AG04450 (cell line): ENCODE data around the gene GNAS-AS1. TPM values are rescaled to one million over a fixed set of nuclear protein-coding genes. Genes with fewer than 3 reads are reported as not detected.

Experiments
- CTCF ChIA-PET: fragments of 300-600, 350-600 bp; formaldehyde crosslinking; extraction: SDS; loops from one replicate; lab custom pipeline; 2022; ENCODE audit warnings: antibody characterized with exemption, inconsistent platforms; lab: Charles Lee
- POLR2A ChIA-PET: fragments of 350-600 bp; formaldehyde crosslinking; extraction: SDS; loops from one replicate; lab custom pipeline; 2021; ENCODE audit warnings: antibody characterized with exemption, inconsistent platforms; lab: Yijun Ruan, JAX
- DNase-seq: peaks from one replicate; pipeline ENCODE4 v3.0.0-alpha.2; 2011; ENCODE audit warnings: low read depth, low spot score
- H3K27ac ChIP-seq: one replicate; pipeline ENCODE4 v1.5.1; 2012; ENCODE audit warnings: low read depth, low read length, control low read depth
- H3K27me3 ChIP-seq: one replicate; pipeline ENCODE4 v1.6.0; 2012; ENCODE audit warnings: low read length; ENCODE audit not compliant: control insufficient read depth, insufficient read depth
- H3K4me3 ChIP-seq: 2 replicates; pipeline ENCODE4 v1.5.1; 2011; ENCODE audit warnings: mild to moderate bottlenecking, low read depth, low read length, control low read depth
- H3K9me3 ChIP-seq: 2 replicates; pipeline ENCODE4 v1.5.1; 2012; ENCODE audit warnings: low read length; ENCODE audit not compliant: control insufficient read depth, insufficient read depth
- CTCF ChIP-seq: IDR thresholded peaks from 2 replicates; pipeline ENCODE4 v1.5.1; 2011; ENCODE audit warnings: low read depth, low read length, control low read depth, inconsistent platforms
- polyA plus RNA-seq: library from polyadenylated mRNA; depleted of rRNA; stranded (reverse); fragments of >200 nt; gene quantifications from 2 replicates; pipeline ENCODE4 v1.2.3, GENCODE V29; 2011

The GNAS-AS1 gene
- polyA plus RNA-seq, 1 experiment, result 0.52 TPM

GRCh38 chr20:58797371-58798338 lies 53.0 kb downstream of the GNAS-AS1 start:
- POLR2A ChIA-PET, result interaction anchor here (0.7 kb wide), 1 partner anchor 16 kb away, joined by 3 read pairs; no protein-coding TSS in a partner anchor
- TF ChIP-seq CTCF, result no peak
- Histone ChIP-seq H3K4me3 (no peak overlapping the region), H3K9me3 (no peaks in the 10 kb centered on the region), H3K27me3 (peaks cover 24% of the 10 kb centered on the region), H3K27ac (no peak overlapping the region)
- DNase-seq, result no peak
- CTCF ChIA-PET, result interaction anchor here (0.7 kb wide), 1 partner anchor 40 kb away, joined by 3 read pairs; no protein-coding TSS in a partner anchor

GRCh38 chr20:58795923-58796245 lies 54.8 kb downstream of the GNAS-AS1 start:
- H3K9me3 ChIP-seq, result no peaks in the 10 kb centered on the region
- POLR2A ChIA-PET, result no interaction called here
- no peak overlapping the region for H3K4me3 ChIP-seq
- H3K27ac ChIP-seq, result no peak overlapping the region
- no peak for DNase-seq
- CTCF ChIA-PET, result no interaction called here
- TF ChIP-seq CTCF, result no peak
- H3K27me3 ChIP-seq, result peaks cover 23% of the 10 kb centered on the region

- ChIA-PET POLR2A (no interaction called here), CTCF (no interaction called here)
- no peak for DNase-seq
- TF ChIP-seq CTCF, result no peak
- no peaks in the 10 kb centered on the region for H3K9me3 ChIP-seq
- H3K27ac ChIP-seq, result no peak overlapping the region
- no peak overlapping the region for H3K4me3 ChIP-seq
- H3K27me3 ChIP-seq, result peaks cover 28% of the 10 kb centered on the region
These were observed 55.4 kb downstream of the GNAS-AS1 start for GRCh38 chr20:58795181-58795922.

DNA sequence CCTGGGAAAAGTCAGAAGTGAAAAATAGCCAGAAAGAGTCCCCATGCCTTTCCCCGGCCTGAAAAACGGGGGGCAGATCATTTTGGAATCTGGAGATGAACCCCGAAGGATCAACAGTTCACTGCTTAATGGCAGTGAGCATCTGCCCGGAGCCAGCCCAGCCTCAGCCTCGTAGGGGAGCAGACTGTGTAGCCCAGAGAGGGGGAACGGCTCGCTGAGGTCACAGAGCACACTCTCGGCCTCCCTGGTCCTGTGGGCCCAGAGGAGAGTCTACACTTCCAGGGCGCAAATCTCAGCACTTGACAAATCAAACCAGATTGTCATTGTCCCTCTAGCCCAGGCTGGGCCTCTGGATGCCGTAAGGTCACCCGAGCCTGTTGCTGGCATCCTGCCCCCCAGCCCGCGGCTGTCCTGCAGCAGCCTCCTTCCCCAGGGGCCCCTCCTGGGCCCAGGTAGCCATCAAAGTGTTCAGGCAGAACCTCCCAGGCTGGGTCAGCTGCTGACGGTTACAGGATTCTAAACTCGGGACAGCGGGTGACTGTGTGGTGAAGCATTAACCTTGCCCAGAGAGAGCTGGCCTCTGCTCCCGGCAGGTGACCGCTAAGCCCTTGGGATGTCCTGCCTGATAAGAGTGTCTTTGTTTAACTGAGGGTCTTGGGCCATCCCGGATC lies 56.1 kb downstream of the GNAS-AS1 start:
- ChIA-PET POLR2A (no interaction called here), CTCF (no interaction called here)
- no peak for DNase-seq
- Histone ChIP-seq H3K9me3 (no peaks in the 10 kb centered on the region), H3K4me3 (no peak overlapping the region), H3K27ac (no peak overlapping the region), H3K27me3 (peaks cover 30% of the 10 kb centered on the region)
- no peak for TF ChIP-seq CTCF
